ENCODE results near the gene FZR1.
A peak's percentile ranks its signal among the peaks of the same experiment; 100 is the strongest.

Gene FZR1

DNA sequence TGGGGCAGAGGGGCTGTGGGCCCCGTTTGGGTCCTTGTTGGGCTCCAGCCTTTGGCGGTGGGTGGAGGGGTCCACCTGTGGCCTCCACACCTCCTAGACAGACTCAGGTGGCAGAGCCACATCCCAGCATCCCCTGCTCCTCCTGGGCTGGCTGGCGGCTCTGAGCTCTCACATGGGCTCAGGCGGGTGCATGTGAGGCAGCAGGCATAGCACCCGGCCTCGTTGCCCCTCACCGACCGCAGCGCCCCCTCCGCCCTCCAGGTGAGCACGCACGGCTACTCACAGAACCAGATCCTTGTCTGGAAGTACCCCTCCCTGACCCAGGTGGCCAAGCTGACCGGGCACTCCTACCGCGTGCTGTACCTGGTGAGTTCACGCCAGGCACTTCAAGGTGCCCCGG, 26.9 kb downstream of the FZR1 start:
- DNase-seq = no peak

DNA sequence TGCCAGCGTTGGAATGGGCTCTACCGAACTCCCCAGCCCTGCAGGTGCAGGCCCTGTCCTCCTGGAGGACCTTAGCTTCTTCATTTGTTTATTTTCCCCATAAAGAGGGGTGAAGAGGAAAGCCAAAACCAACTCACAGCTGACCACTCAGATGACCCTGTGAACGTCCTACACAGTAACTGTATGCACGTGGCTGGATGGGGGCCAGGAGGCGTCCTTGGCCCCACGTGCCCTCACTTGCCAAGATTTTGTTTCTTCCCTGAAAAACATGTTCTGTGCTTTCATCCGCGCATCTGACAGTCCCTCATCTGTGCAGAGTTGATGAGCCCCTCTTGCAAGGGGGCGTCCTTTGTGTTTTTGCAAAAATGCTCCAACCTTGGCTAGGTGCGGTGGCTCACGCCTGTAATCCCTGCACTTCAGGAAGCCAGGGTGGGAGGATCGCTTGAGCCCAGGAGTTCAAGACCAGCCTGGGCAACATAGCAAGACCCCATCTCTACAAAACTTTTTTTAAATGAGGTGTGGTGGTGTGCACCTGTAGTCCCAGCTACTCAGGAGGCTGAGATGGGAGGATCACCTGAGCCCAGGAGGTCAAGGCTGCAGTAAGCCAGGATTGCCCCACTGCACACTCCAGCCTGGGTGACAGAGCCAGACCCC, 27.6 kb downstream of the FZR1 start:
- no peak for DNase-seq

DNA sequence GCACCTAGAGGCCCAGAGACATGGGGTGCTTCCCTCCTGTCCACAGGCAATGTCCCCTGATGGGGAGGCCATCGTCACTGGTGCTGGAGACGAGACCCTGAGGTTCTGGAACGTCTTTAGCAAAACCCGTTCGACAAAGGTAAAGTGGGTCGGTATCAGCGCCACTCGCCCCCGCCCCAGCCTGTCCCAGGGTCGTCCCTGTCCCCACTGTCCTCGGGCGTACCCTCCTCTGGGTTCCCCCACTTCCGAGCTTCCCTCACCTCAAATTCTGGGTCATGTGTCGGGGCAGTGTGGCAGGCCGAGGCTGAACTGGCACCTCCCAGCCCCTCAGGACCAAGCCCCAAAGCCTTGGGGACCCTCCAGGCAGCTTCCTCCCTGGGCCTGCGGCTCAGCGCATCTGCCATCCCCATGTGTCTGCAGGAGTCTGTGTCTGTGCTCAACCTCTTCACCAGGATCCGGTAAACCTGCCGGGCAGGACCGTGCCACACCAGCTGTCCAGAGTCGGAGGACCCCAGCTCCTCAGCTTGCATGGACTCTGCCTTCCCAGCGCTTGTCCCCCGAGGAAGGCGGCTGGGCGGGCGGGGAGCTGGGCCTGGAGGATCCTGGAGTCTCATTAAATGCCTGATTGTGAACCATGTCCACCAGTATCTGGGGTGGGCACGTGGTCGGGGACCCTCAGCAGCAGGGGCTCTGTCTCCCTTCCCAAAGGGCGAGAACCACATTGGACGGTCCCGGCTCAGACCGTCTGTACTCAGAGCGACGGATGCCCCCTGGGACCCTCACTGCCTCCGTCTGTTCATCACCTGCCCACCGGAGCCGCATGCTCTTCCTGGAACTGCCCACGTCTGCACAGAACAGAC, 28.5 kb downstream of the FZR1 start:
- no peak for DNase-seq

DNA sequence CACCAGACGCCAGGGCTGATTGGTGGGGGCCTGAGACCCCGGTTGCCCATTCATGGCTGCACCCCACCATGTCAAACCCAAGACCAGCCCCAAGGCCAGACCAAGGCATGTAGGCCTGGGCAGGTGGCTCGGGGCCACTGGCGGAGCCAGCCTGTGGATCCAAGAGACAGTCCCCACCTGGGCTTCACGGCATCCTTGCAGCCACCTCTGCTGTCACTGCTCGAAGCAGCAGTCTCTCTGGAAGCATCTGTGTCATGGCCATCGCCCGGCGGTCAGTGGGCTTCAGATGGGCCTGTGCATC, 29.1 kb downstream of the FZR1 start:
- no peak for DNase-seq

DNA sequence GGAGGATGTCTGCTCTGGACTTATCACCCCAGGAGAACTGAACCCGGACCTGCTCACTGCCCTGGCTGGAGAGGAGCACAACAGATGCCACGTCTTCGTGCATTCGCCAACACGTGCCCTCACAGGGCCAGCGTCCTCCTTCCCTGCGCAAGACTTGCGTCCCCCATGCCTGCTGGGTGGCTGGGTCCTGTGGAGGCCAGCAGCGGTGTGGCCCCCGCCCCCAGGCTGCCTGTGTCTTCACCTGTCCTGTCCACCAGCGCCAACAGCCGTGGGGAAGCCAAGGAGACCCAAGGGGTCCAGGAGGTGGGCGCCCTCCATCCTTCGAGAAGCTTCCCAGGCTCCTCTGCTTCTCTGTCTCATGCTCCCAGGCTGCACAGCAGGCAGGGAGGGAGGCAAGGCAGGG, 29.5 kb downstream of the FZR1 start:
- DNase-seq = no peak

DNA sequence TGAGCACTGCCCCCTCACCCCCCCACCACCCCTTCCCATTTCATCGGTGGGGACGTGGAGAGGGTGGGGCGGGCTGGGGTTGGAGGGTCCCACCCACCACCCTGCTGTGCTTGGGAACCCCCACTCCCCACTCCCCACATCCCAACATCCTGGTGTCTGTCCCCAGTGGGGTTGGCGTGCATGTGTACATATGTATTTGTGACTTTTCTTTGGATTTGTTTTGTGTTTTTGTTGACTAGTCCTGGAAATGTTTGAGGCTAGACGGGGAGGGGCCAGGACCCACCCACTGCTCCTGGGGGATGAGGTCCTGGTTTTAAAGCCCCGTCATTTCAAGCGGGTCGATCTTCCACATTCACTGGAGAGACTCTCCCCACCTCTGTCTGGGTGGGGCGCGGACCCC, 29.9 kb downstream of the FZR1 start:
- DNase-seq = no peak

DNA sequence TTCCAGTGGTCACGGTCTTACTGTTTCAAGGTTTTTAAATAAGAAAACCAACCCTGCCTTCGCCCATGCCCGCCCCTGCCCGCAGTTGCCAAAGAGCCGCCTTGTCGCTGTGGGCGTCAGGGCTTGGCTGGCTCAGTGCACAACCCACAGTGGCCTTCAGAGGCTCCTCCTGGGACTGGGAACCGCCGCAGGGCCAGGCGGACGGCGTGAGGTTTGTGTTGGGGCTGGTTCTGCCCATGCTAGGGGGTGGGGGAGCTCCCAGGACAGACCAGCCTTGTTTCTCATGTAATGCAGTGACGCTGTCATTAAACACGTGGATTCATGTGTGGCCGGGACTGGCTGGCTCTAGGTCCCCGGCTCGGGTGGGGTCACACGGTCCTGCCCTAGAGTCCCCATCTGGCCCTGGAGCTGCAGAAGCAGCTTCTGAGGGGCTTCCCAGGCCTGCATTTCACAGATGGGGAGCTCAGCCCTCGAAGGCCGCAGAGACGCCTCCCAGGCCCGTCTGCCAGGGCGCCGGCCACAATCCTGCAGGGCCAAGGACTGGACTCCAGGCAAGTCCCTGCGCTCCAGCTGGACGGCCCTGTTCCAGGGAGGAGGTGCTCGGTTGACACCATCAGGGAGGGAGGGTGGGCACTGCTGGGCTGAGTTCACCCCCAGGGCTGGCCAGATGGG, 30.5 kb downstream of the FZR1 start:
- DNase-seq = no peak

DNA sequence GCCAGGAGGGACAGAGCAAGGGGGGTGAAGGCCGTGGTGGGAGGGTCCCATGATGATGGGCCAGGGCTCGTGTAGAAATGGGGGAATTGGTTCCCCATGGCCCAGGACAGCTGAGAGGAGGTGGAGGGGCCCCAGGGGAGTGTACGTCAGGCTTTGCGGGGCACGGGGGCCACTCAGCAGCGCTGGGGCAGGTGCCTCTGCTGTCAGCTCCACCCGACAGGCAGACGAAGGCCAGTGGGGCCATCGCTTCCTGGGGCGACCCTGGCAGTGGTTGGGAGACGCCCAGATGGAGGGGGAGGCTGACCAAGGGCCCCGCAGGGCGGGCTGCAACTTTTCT, 31.0 kb downstream of the FZR1 start:
- no peak for DNase-seq

DNA sequence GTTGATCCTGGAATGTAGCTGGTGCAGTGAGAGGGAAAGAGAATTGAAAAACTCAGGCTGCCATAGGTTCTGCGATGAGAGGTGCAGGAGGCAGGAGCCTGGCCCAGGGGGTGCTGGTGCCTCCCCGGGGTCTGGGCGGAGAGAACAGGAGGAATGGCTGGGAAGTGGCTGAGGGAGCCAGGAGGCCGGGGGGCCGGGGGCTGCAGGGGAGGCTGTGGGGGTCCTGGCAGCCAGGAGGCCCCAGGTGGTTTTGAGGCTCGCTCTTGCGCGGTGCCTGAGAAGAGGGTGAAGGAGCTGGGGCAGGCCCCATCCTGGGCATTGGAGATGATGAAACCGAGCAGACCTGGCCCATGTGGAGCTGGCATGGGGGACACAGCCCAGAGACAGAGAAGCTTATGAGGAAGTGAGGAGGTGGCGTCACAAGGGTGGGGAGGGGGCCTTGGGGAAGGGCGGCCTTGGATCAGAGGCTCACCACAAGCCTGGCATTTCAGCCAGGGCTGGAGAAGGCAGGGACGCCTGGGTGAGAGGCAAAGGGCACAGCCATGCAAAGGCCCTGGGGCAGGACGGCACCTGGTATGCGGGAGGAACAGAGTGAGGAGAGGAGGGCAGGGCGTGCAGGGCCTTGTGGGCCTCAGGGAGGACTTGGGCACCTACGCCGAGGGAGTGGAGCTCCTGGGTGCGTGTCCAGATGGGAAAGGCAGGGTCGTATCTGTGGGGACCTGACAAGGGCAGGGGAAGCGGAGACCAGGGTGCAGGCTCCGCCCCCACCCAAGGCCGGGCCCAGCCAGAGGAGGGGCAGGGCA, 31.5 kb downstream of the FZR1 start:
- no peak for DNase-seq

DNA sequence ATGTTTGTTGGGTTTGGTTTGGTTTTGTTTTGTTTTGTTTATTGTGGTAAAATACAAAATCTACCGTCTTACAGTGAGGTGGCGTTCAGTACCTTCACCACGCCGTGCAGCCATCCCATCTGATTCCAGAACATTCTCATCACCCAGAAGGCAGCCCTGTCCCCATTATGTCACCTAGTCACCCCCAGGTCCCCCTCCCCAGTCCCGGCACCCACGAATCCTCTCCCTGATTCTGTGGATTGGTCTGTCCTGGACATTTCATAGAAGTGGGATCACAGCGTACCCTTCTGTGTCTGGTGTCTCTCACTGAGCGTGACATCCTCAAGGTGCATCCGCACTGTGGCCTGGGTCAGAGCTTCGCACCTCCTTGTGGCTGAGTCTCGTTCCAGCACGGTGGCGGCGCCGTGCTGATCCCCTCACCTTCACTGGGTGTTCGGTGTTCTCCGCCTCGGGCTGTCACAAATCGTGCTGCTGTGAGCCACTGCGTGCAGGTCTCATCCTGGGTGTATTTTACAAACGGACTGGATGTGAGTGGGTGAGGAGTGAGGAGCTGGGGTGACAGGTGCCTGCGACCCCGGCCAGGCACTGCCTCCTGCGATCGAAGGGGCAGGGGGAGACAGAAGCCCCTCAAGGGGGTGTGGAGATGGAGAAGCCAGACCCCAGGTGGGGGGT, 32.3 kb downstream of the FZR1 start:
- no peak for DNase-seq

DNA sequence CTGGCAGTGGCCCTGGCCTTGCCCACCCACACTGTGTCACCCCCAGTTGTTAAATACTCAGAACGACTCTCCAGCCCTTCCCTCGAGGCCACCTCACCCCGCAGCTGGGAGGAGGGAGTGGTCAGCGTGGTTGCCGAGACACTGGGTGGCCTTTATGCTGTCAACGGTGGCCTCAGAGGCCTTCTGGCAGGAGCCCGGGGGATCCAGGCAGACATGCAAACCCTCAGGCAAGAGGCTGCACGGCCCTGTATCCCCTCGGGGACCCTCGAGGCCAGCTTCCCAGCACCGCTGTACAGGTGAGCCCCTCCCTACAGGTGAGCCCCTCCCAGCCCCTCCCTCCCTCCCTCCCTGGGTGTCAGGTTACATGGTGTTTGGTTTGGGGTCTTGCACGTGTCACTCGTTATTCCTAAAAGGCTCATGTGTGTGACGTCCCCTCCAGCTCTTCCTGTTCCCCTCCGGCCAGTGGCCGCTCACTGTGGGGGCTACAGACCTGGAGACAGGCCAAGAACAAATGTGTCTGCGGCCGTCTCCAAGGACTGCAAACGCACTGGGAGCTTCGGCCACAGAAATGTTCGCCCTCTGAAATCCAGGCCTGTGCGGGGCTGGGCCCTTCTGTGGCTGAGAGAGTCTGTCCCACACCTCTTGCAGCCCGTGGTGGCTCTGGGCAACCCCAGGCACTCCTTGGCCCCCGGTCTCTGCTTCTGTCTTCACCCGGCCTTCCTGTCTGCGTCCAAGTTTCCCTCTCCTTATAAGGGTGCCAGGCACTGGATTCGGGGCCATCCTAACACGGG, 33.0 kb downstream of the FZR1 start, which contains the start of gene TEKTIP1:
TEKTIP1 (plus strand) TSS at position 210 of the 791 bp plus-strand sequence; CDS start at position 214, 4 bp downstream.
- DNase-seq = no peak

DNA sequence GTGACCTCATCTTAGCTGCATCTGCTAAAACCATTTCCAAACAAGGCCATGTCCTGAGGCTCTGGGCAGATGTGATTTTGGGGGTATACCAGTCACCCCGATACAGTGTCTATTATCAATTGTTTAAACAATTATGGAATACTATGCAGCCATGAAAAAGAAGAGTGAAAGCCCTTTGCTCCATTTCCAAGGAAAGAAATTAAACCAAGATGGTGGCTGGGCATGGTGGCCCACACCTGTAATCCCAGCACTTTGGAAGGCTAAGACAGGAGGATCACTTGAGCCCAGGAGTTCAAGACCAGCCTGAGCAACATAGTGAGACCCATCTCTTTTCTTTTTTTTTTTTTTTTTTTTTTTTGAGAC, 33.6 kb downstream of the FZR1 start:
- no peak for DNase-seq

DNA sequence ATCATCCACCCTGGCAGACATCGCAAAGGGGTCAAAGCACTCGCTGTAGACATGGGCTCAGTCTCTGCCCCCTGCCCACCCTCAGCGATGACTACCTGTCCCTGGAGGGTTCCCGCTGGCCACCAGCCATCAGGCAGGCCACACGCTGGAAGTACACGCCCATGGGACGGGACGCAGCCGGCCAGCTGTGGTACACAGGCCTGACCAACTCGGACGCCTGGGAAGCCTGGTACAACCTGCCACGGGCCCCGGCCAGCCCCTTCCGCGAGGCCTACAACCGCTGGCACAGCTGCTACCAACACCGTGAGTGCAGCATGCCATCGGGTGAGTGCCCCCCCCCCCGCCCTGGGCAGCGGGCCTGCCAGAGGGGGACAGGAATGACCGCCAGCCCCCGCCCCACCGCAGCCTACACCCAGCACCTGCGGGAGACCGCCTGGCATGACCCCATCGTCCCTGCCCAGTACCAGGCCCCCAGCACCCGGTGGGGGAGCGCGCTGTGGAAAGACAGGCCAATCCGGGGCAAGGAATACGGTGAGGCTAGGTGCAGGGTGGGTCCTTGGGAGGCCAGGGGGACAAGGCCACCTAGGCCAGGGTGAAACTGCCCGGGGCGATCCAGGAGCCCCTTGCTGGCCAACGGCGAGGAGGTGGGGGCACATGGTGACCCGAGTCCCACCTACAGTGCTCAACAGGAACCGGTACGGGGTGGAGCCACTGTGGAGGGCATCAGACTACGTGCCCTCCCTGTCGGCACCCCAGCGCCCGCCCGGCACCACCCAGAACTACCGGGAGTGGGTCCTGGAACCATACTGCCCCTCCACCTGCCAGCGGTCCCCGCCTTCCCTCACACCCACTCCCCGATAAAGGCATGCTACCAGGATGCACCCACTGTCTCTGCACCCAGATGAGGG, 37.3 kb downstream of the FZR1 start:
- no peak for DNase-seq

DNA sequence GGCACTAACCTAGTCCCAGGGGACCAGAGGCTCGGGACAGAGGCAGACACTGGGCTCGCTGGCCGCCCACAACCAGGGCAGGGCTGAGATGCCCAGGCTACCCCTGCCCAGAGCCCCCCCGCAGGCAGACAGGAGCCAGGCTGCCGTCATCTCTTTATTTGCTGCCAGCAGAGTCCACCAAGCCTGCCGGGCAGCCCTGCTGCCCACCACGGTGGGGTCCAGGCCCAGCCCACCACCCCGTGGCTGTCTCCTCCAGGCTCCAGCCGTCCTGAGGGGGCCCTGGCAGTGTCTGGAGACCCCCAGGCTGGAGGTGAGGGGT, 37.9 kb downstream of the FZR1 start:
- DNase-seq = no peak

DNA sequence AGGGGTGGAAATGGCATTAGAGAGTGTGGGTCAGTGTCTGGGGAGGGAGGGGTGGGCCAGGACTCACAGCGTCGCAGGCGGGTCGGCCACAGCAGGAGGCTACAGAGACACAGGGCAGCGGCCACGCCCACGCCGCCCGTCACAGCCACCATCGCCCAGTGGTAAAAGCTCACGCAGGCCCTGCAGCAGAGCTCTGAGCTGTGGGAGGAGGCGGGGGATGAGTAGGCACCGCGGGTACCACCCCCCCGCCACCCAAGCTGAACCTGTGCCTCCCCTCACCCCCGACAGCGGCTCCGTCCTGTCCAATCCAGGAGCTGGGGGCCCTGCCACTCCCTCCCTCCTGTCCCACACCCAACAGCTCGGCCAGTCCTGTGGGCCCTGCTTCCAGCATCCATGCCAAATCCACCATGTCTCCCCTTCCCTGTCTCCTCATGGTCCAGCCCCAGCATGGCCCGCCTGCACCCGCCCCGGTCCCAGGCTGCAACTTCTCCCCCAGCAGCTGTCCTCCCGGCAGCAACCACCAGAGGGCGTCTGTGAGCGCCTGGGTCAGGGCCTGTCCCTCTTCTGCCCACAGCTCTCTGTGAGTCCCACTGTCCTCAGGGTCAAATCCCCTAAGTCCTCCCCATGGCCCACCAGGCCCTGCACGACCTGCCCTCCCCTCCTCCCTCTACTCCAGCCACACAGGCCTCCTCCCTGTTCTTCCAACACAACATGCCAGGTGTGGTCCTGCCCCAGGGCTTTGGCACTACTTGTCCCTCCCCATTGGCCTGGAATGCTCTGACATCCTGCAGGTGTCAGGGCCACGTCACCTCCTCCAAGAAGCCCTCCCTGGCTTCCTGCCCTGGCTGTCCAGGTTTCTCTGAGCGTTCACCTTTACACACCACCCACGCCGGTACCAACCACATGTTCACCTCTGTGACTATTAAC, 38.9 kb downstream of the FZR1 start:
- DNase-seq = peak; percentile 69 to 80

DNA sequence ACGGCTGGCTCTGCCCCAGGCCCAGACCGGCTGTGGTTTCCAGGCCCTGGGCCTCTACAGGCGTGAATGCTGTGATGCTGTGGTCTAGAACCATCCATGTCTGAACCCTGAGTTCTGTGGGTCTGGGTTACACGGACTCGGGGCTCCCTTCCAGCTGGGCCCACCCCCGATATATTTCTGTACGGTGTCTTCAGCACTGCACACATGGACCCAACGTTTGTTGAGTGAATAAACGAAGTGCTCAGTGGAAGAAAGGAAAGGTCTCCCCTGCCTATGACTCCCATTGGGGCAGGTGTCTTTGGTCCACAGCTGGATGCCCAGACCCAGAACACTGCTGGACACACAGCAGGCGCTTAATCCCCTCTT, 39.5 kb downstream of the FZR1 start:
- no peak for DNase-seq

DNA sequence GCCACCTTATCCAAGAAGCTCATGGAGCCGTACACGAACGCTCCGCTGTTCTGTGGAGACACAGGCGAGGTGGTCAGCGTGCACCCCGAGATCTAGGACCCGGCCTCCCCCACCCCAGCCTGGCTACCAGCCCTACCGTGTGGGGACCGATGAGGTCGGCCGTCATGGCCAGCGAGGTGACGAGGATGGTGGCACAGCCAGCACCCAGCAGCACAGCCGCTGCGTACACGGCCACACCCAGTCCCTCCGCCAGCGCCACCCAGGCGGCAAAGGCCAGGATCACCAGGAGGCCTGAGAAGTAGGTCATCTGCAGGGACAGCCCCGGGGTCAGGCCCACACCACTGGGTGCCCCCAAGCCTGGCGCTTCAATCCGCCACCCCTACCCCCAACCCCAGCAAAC, 40.0 kb downstream of the FZR1 start:
- DNase-seq = no peak

DNA sequence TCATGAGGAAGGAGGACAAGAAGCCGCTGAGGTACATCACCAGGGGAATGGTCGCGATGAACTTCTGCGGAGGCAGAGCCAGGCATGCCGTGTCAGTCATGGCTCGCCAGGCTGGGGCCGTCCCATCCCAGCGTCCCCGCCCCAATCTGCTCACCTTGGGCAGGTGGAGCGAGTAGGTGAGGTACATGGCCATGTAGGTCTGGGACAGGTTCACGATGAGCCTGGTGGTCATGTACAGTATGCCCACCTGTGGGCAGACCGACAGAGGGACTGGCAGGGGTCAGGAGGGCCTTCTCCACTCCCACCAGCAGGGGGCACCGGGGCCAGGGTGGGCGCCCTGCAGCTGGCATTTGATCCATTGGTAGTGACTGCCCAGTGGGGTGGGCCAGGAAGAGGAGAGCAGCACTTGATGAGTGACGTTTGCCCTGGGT, 41.2 kb downstream of the FZR1 start:
- DNase-seq = peak in 1 of 2 donors; percentile 28

DNA sequence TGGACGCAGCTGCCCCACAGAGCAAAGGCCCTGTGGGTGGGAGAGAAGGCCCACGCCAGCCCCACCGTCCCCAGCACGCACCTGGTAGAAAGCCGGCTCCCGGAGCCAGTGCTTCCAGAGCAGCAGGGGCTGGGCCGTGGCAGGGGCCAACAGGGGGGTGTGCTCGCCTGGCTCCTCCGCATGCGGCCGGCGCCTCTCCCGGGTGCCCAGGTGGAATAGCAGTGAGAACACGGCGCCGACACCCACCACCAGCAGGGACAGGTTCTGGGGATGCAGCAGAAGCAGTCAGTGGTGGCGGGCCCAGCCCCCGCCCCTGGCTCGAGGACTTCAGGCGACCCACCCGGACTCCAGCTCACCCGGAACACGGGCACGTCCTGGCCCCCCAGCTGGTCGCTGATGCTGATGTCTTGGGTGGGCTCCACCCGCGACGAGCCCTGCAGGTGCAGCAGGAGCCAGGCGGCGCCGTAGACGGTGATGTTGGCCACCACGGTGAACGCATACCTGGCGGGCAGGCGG, 41.7 kb downstream of the FZR1 start:
- DNase-seq = no peak

DNA sequence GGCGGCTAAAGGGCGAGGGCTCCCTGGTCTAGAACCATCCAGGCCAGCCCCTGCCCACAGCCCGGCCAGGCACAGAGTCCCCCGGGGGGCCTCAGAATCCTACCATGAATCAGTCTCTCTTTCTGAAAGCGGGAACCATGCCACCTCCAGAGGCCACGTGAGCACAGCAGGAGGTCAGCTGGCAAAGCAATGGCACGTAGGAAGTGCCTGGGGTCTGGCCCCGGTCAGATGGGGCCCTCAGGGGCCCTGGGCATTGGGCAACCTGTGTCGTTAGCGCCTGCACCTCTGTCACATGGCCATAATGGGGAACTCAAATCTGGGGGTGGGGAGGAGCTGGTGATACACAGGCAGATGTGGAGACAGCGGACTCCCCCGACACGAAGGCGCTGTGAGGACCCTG, 42.5 kb downstream of the FZR1 start:
- DNase-seq = peak in 1 of 2 donors; percentile 70
